ENCODE results near the gene CACNA1C. TPM values are rescaled to one million over a fixed set of nuclear protein-coding genes. Genes with fewer than 3 reads are reported as not detected.

CACNA1C gene
- total and polyA plus RNA-seq, 4 donors: 4.3 to 114 (median 46.3) TPM

DNA sequence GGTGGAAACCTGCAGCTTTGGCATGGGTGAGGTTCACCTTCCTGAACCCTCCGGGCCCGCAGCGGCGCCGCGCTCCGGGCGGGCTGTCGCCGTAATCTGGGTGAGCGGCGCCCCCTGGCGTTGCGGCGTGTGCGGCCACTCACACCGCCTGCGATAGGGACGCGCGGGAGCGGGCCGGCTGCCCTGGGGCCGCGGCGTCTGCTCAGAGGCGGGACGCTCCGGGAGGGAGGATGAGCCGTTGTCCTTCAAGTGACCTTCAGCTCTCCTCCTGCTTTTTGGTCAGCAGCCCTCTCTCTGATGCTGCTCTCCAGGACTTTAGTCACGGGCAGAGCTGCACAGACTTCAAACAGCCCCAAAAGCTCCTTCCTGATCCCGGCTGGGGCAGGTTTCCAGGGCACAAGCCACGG, 530.3 kb downstream of the CACNA1C start:
- no peak overlapping the region for H3K4me3 ChIP-seq (ENCODE audit: low read length in 2 of 2)
- WGBS, 2 donors: 6 to 11% methylated on average over 33 of the region's 33 CpGs
- no peaks in the 10 kb centered on the region for H3K9me3 ChIP-seq (ENCODE audit: control insufficient read depth, low read length)
- H3K27me3 ChIP-seq (ENCODE audit: control insufficient read depth in 1 of 2, insufficient read depth in 2 of 2, low read length in 1 of 2): no peaks in the 10 kb centered on the region
- peak; percentile 76 to 93 for DNase-seq
- intact Hi-C loops (cut with DNase I): loop anchor here (5.0 to 10.0 kb wide), 5 partner anchors 201 to 788 kb away; partner anchors contain the start of gene CACNA1C (in 2 of the 2)
- no peaks in the 10 kb centered on the region for H3K4me1 ChIP-seq (ENCODE audit: control insufficient read depth in 1 of 2, insufficient read depth in 2 of 2, low read length in 2 of 2)
- no peak overlapping the region for H3K27ac ChIP-seq (ENCODE audit: low read depth in 1 of 2, low read length in 2 of 2)
- H3K36me3 ChIP-seq (ENCODE audit: control insufficient read depth in 1 of 2, insufficient read depth in 2 of 2, low read length in 1 of 2): peaks cover 0 to 2% of the 10 kb centered on the region in 2 donors
- ATAC-seq (ENCODE audit: low FRiP score): peak; percentile 90

DNA sequence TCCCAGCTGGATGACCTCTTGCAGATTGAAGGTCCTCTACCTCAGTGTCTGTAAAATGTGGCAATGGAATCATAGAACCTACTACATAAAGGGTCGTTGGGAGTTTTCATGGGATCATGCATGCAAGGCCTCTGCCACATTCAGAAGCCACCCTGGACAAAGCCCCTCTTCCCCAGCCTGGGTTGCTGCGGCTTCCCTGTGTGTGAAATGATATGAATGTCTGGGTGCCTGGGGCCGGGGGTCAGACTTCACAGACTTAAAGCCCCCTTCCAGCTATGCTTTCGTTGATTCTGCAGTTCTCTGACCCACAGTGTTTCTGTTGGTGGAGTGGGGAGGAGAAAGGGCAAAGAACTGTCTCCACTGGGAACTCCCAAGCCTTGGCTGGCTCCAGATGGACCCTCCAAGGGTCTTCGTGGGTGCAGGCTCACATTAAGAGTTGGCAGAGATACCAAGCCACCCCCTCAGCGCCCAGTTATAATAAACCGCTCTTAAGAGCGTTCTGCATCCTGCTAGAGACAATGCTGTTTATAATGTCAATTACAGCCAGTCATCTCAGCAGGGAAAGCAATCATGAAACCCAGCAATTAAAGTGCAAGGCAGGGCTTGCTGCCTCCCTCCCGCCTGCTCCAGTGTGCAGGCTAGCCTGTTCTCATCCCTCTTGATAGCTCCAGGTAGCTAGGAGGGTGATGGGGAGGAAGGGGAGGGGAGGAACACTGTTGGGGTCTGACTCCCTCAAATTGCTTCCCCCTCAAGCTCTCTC, 531.0 kb downstream of the CACNA1C start:
- Histone ChIP-seq H3K4me1 (ENCODE audit: control insufficient read depth in 1 of 2, insufficient read depth in 2 of 2, low read length in 2 of 2) (no peaks in the 10 kb centered on the region), H3K27me3 (ENCODE audit: control insufficient read depth in 1 of 2, insufficient read depth in 2 of 2, low read length in 1 of 2) (no peaks in the 10 kb centered on the region), H3K4me3 (ENCODE audit: low read length in 2 of 2) (no peak overlapping the region), H3K36me3 (ENCODE audit: control insufficient read depth in 1 of 2, insufficient read depth in 2 of 2, low read length in 1 of 2) (peaks cover 2% of the 10 kb centered on the region in 2 donors), H3K9me3 (ENCODE audit: control insufficient read depth, low read length) (no peaks in the 10 kb centered on the region), H3K27ac (ENCODE audit: low read depth in 1 of 2, low read length in 2 of 2) (no peak overlapping the region)
- intact Hi-C loops (cut with DNase I): loop anchor here (5.0 to 10.0 kb wide), 5 partner anchors 202 to 789 kb away; partner anchors contain the start of gene CACNA1C (in 2 of the 2)
- no peak for ATAC-seq (ENCODE audit: low FRiP score)
- WGBS, 2 donors: 87 to 89% methylated on average over 9 of the region's 9 CpGs
- DNase-seq: no peak

DNA sequence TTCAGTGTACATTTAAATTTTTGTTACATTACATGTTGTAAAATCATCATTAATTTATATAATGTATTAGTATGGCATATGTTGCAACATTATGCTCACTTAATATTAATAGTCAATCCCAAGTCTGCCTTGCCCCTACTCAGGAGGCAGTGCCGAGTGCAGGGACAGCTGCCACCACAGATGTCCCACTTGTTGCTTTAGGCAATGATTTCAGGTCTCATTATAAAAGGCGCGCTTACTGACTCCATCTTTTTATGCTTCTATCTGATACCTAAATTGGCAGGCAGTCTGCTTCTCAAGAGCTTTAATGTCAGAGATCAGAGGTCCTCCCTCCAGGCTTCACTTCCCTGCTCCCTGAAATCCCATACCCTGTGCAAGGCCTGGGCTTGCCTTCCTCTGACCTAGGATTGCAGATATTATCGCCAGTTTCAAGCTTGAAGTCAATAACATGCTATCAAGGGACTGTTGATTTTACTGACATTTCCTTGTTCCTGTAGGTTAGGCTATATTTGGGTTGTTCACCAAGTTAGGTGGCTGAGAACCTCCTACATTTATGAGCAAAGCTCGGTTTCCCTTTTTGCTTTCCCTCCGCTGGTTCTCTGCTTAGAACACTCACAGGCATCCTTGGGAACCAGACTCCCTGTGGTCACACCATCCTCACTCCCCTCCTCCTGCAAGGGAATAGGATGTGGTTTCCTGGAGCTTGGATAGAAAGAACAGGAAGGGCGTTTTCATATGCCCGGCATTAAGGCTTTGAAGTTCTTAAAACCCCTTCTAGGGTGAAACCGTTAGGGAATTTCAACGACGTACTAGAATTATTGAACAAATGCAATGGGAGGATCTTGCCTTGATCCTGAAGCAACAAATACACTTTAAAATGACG, 533.6 kb downstream of the CACNA1C start:
- no peaks in the 10 kb centered on the region for H3K9me3 ChIP-seq (ENCODE audit: control insufficient read depth, low read length)
- H3K27ac ChIP-seq (ENCODE audit: low read depth in 1 of 2, low read length in 2 of 2): no peak overlapping the region
- no peaks in the 10 kb centered on the region for H3K27me3 ChIP-seq (ENCODE audit: control insufficient read depth in 1 of 2, insufficient read depth in 2 of 2, low read length in 1 of 2)
- ATAC-seq (ENCODE audit: low FRiP score) (no peak), DNase-seq (no peak)
- intact Hi-C loops (cut with DNase I): loop anchor here (10.0 kb wide), 2 partner anchors 302 to 792 kb away; no protein-coding TSS in a partner anchor
- H3K36me3 ChIP-seq (ENCODE audit: control insufficient read depth in 1 of 2, insufficient read depth in 2 of 2, low read length in 1 of 2): peaks cover 3 to 6% of the 10 kb centered on the region in 2 donors
- WGBS, 2 donors: 74 to 75% methylated on average over 12 of the region's 12 CpGs
- H3K4me3 ChIP-seq (ENCODE audit: low read length in 2 of 2): no peak overlapping the region
- no peaks in the 10 kb centered on the region for H3K4me1 ChIP-seq (ENCODE audit: control insufficient read depth in 1 of 2, insufficient read depth in 2 of 2, low read length in 2 of 2)

DNA sequence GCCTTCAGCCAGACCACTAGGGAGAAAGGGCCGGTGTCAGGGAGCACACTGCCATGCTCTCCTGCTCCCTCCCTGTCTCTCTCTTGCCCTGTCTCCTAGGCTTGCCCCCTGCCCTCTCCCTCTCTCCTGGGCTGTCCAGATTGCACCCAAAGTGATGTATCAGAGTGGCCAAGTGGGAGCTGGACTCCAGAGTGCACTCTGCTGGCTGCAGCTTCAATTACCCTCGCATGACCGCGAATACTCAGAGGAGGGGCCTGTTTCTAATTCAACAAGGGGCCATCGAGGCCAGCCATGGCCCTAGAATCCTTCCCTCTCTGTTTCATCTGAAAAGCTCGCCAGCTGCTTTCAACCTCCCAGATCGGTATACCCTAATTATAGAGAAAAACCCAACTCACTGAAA, 535.6 kb downstream of the CACNA1C start:
- Histone ChIP-seq H3K4me1 (ENCODE audit: control insufficient read depth in 1 of 2, insufficient read depth in 2 of 2, low read length in 2 of 2) (no peaks in the 10 kb centered on the region), H3K27ac (ENCODE audit: low read depth in 1 of 2, low read length in 2 of 2) (no peak overlapping the region), H3K36me3 (ENCODE audit: control insufficient read depth in 1 of 2, insufficient read depth in 2 of 2, low read length in 1 of 2) (peaks cover 6 to 9% of the 10 kb centered on the region in 2 donors), H3K9me3 (ENCODE audit: control insufficient read depth, low read length) (no peaks in the 10 kb centered on the region), H3K27me3 (ENCODE audit: control insufficient read depth in 1 of 2, insufficient read depth in 2 of 2, low read length in 1 of 2) (no peaks in the 10 kb centered on the region), H3K4me3 (ENCODE audit: low read length in 2 of 2) (no peak overlapping the region)
- ATAC-seq (ENCODE audit: low FRiP score) (no peak), DNase-seq (peak in 1 of 2 donors; percentile 9)
- intact Hi-C loops (cut with DNase I): loop anchor here (10.0 kb wide), 2 partner anchors 304 to 794 kb away; no protein-coding TSS in a partner anchor
- WGBS, 2 donors: 91% methylated on average over 7 of the region's 7 CpGs

DNA sequence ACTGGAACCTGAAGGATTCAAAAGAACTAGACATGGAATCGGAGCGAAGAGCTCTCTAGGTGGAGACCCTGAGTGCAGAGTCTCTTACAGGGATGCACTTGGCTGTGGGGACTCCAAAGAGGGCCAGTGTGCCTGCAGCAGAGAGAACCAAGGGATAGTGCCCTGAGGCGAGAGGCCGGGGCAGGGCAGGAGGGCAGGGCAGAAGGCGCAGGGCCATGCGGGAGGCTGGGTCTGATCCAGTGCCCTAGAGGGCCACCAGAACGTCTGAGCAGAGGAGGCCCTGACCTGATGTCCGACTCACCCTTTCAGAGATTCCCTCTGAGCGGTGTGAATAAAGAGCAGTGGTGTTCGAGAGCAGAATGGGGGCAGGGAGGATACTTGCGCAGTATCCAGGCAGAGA, 536.6 kb downstream of the CACNA1C start:
- H3K9me3 ChIP-seq (ENCODE audit: control insufficient read depth, low read length): no peaks in the 10 kb centered on the region
- H3K36me3 ChIP-seq (ENCODE audit: control insufficient read depth in 1 of 2, insufficient read depth in 2 of 2, low read length in 1 of 2): peaks cover 6 to 9% of the 10 kb centered on the region in 2 donors
- H3K27ac ChIP-seq (ENCODE audit: low read depth in 1 of 2, low read length in 2 of 2): no peak overlapping the region
- no peak overlapping the region for H3K4me3 ChIP-seq (ENCODE audit: low read length in 2 of 2)
- H3K27me3 ChIP-seq (ENCODE audit: control insufficient read depth in 1 of 2, insufficient read depth in 2 of 2, low read length in 1 of 2): no peaks in the 10 kb centered on the region
- ATAC-seq (ENCODE audit: low FRiP score): no peak
- intact Hi-C loops (cut with DNase I): loop anchor here (10.0 kb wide), 2 partner anchors 305 to 795 kb away; no protein-coding TSS in a partner anchor
- peak in 1 of 2 donors; percentile 28 for DNase-seq
- H3K4me1 ChIP-seq (ENCODE audit: control insufficient read depth in 1 of 2, insufficient read depth in 2 of 2, low read length in 2 of 2): no peaks in the 10 kb centered on the region
- WGBS, 2 donors: 93% methylated on average over 11 of the region's 11 CpGs

DNA sequence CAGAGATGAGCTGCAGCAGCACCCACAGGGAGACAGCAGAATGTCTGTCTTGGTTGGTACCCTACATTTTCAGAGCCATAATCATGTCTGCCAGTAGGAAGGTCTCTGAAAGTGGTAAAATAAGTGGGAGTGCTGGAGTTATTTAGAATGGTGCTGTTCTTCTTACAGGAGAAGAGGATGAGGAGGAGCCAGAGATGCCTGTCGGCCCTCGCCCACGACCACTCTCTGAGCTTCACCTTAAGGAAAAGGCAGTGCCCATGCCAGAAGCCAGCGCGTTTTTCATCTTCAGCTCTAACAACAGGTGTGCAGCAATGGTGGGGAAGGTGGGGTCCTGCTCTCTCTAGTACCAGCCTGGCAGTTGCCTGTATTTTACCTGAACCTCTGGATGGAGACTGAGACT, 540.3 kb downstream of the CACNA1C start:
- Histone ChIP-seq H3K27me3 (ENCODE audit: control insufficient read depth in 1 of 2, insufficient read depth in 2 of 2, low read length in 1 of 2) (no peaks in the 10 kb centered on the region), H3K4me1 (ENCODE audit: control insufficient read depth in 1 of 2, insufficient read depth in 2 of 2, low read length in 2 of 2) (no peaks in the 10 kb centered on the region), H3K4me3 (ENCODE audit: low read length in 2 of 2) (no peak overlapping the region), H3K36me3 (ENCODE audit: control insufficient read depth in 1 of 2, insufficient read depth in 2 of 2, low read length in 1 of 2) (peaks cover 11 to 13% of the 10 kb centered on the region in 2 donors), H3K27ac (ENCODE audit: low read depth in 1 of 2, low read length in 2 of 2) (no peak overlapping the region), H3K9me3 (ENCODE audit: control insufficient read depth, low read length) (no peaks in the 10 kb centered on the region)
- 95 to 97% methylated on average over 5 of the region's 5 CpGs for WGBS, 2 donors
- intact Hi-C loops (cut with DNase I): no loop called here
- no peak for ATAC-seq (ENCODE audit: low FRiP score)
- DNase-seq: no peak

DNA sequence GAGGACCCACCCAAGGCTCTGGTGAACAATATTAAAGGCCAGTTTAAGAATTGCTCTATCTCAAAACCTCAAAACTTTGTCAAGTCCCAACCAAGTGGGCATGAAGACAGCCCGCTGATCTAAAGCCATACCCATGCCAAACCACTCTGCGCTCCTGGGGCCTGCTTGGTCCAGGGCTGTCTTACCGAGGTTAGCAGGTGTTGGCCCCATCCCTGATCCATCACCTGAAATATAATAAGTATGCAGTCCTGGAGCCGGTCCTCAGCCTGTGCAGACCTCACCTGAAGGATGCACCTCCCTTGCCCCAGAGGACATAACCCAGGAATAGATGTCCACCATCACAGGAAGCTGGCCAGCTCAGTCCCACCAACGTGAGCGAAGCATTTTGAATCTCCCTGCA, 543.7 kb downstream of the CACNA1C start:
- WGBS, 2 donors: 90% methylated on average over 6 of the region's 6 CpGs
- ATAC-seq (ENCODE audit: low FRiP score) (no peak), DNase-seq (peak in 1 of 2 donors; percentile 10)
- Histone ChIP-seq H3K4me1 (ENCODE audit: control insufficient read depth in 1 of 2, insufficient read depth in 2 of 2, low read length in 2 of 2) (no peaks in the 10 kb centered on the region), H3K27me3 (ENCODE audit: control insufficient read depth in 1 of 2, insufficient read depth in 2 of 2, low read length in 1 of 2) (no peaks in the 10 kb centered on the region), H3K27ac (ENCODE audit: low read depth in 1 of 2, low read length in 2 of 2) (no peak overlapping the region), H3K36me3 (ENCODE audit: control insufficient read depth in 1 of 2, insufficient read depth in 2 of 2, low read length in 1 of 2) (peaks cover 6 to 13% of the 10 kb centered on the region in 2 donors), H3K9me3 (ENCODE audit: control insufficient read depth, low read length) (no peaks in the 10 kb centered on the region), H3K4me3 (ENCODE audit: low read length in 2 of 2) (no peak overlapping the region)
- intact Hi-C loops (cut with DNase I): no loop called here

DNA sequence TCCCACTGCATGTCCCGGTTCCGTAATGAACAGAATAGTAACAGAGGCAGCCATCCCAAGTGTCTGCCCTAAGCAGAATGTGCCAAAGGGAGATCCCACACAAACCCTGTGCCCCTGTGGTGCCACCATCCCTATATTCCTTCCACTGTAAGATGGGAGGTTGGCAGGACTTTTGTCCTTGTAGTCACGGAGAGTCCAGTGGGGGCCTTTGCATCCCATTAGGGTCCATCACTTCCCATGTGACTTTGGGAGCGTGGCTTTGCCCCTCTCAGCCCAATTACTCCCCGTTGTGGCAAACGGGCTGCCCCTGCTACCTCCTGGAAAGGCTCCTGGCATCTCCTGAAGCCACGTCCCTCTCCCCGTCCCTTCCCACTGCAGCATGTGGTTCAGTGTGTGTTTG, 552.5 kb downstream of the CACNA1C start:
- no peak for ATAC-seq (ENCODE audit: low FRiP score)
- 89 to 90% methylated on average over 8 of the region's 8 CpGs for WGBS, 2 donors
- intact Hi-C loops (cut with DNase I): no loop called here
- H3K27ac ChIP-seq (ENCODE audit: low read depth in 1 of 2, low read length in 2 of 2): no peak overlapping the region
- H3K36me3 ChIP-seq (ENCODE audit: control insufficient read depth in 1 of 2, insufficient read depth in 2 of 2, low read length in 1 of 2): peaks cover 5 to 10% of the 10 kb centered on the region in 2 donors
- no peaks in the 10 kb centered on the region for H3K27me3 ChIP-seq (ENCODE audit: control insufficient read depth in 1 of 2, insufficient read depth in 2 of 2, low read length in 1 of 2)
- no peaks in the 10 kb centered on the region for H3K4me1 ChIP-seq (ENCODE audit: control insufficient read depth in 1 of 2, insufficient read depth in 2 of 2, low read length in 2 of 2)
- peak in 1 of 2 donors; percentile 16 for DNase-seq
- no peak overlapping the region for H3K4me3 ChIP-seq (ENCODE audit: low read length in 2 of 2)
- no peaks in the 10 kb centered on the region for H3K9me3 ChIP-seq (ENCODE audit: control insufficient read depth, low read length)
